ENCODE data around the gene JTB. TPM values are rescaled to one million over a fixed set of nuclear protein-coding genes. Genes with fewer than 3 reads are reported as not detected.

JTB gene
- total and polyA plus RNA-seq, 9 of the 15 experiments (the other 6 are each of a cell fraction or from before 2014, with no cell fraction given): 24.7 to 308 (median 151) TPM

GRCh38 chr1:153990468-153991150, 13.1 kb upstream of the JTB start, which contains the start of gene RPS27 (continued):
- peak in 1 of 3 experiments; percentile 26; a peak in 1 of 6 replicates for TF ChIP-seq CTCF (IDR thresholded peaks at IDR 0.05 in 2 of 3, conservative IDR thresholded peaks at IDR 0.05 in 1 of 3; ENCODE audit: insufficient read depth in 2 of 3, low read depth in 1 of 3, low read length in 3 of 3)
- peak; percentile 86 for TF ChIP-seq ZBTB12 (CRISPR knock-in tag; IDR thresholded peaks at IDR 0.05)
- TF ChIP-seq SRSF9 (IDR thresholded peaks at IDR 0.05; ENCODE audit: borderline replicate concordance, low read depth, low read length): no peak
- peak in 1 of 2 experiments; percentile 80; a peak in 1 of 3 replicates for TF ChIP-seq CBX3 (IDR thresholded peaks at IDR 0.05; ENCODE audit: borderline replicate concordance in 1 of 2, low read length in 2 of 2)
- 0 out of 2 replicates have a peak, but pooled peaks have one; percentile 63 for TF ChIP-seq TARDBP (IDR thresholded peaks at IDR 0.05)
- peak; percentile 79 for TF ChIP-seq SPI1 (IDR thresholded peaks at IDR 0.05; ENCODE audit: borderline replicate concordance, low read depth, low read length)
- peak; percentile 98 for TF ChIP-seq PML (IDR thresholded peaks at IDR 0.05; ENCODE audit: low read length)
- peak; percentile 91 for TF ChIP-seq ELF4 (CRISPR knock-in tag; IDR thresholded peaks at IDR 0.05)
- peak; percentile 59 for TF ChIP-seq ZNF121 (CRISPR knock-in tag; conservative IDR thresholded peaks at IDR 0.05)
- TF ChIP-seq ARNT (IDR thresholded peaks at IDR 0.05): peak; percentile 67 to 76; a peak in 1 of 4 replicates
- 0 out of 2 replicates have a peak, but pooled peaks have one; percentile 2 for TF ChIP-seq CBFA2T3 (IDR thresholded peaks at IDR 0.05)
- TF ChIP-seq NCOR1 (IDR thresholded peaks at IDR 0.05): peak; percentile 67
- peak; percentile 94 to 98 (median 98) for TF ChIP-seq YY1 (IDR thresholded peaks at IDR 0.05; ENCODE audit: borderline replicate concordance in 1 of 3, control insufficient read depth in 1 of 3, extremely low read depth in 1 of 3, insufficient read depth in 3 of 3, insufficient read length in 1 of 3, insufficient replicate concordance in 2 of 3, low read depth in 1 of 3, low read length in 2 of 3)
- peak; percentile 72 for TF ChIP-seq RBBP5 (IDR thresholded peaks at IDR 0.05; ENCODE audit: borderline replicate concordance, insufficient read depth, low read length, poor library complexity, severe bottlenecking)
- peak; percentile 67; the same call in 1 of the 2 replicates for TF ChIP-seq ZBED1 (IDR thresholded peaks at IDR 0.05)
- TF ChIP-seq ZNF76 (CRISPR knock-in tag; IDR thresholded peaks at IDR 0.05; ENCODE audit: borderline replicate concordance): 0 out of 2 replicates have a peak, but pooled peaks have one; percentile 27
- peak; percentile 87 to 90 for TF ChIP-seq MLLT1 (IDR thresholded peaks at IDR 0.05)
- TF ChIP-seq BCLAF1 (IDR thresholded peaks at IDR 0.05; ENCODE audit: borderline replicate concordance in 1 of 2, control insufficient read depth in 1 of 2, low read depth in 2 of 2, low read length in 1 of 2): 0 out of 4 replicates have a peak, but pooled peaks of 1 of the 2 experiments have one; percentile 22
- peak; percentile 37; the same call in 1 of the 2 replicates for TF ChIP-seq SMAD4 (CRISPR knock-in tag; conservative IDR thresholded peaks at IDR 0.05)
